A549 treated with CORT108297 at 1 μM for 4 hours (cell line): ENCODE data around the gene ACP3. TPM values are rescaled to one million over a fixed set of nuclear protein-coding genes. Genes with fewer than 3 reads are reported as not detected.

Source experiments
- total RNA-seq: library from RNA; stranded (reverse); fragments of 200-300 nt; extraction: Qiagen RNA extraction; gene quantifications from 5 replicates; pipeline ENCODE4 v1.2.3, GENCODE V29; 2022

ACP3 gene
- 0.02 to 0.14 TPM in 2 of 5 replicates, not detected in the others for total RNA-seq

GRCh38 chr3:132317229-132317948 lies at the start of gene ACP3:
Gene ACP3, plus strand, starts transcription at chr3:132317407. Its CDS starts 50 bp downstream, at chr3:132317457.

Other genes with a start within 250 kb of the ACP3 start
- gene DNAJC13, start 100.1 kb downstream of the ACP3 start, total RNA-seq, result 10.2 to 14.3 TPM (median 13.2 TPM) in 5 replicates